GM21737 (cell line): ENCODE data around the gene ADGRV1.

Source experiments
- ATAC-seq: cut with Tn5 transposase; IDR thresholded peaks from one replicate; pipeline ENCODE4 v1.9.1; 2021; ENCODE audit warnings: mild to moderate bottlenecking, moderate library complexity; ENCODE audit not compliant: unreplicated experiment

ADGRV1 gene

GRCh38 chr5:91095313-91095712 lies 536.7 kb downstream of the ADGRV1 start:
- ATAC-seq, result no peak

GRCh38 chr5:91095786-91096385 lies 537.3 kb downstream of the ADGRV1 start:
- no peak for ATAC-seq

- no peak for ATAC-seq
Measured at GRCh38 chr5:91098541-91098940, 539.9 kb downstream of the ADGRV1 start.

- peak; percentile 100 for ATAC-seq
Measured at GRCh38 chr5:91101600-91102379, 543.2 kb downstream of the ADGRV1 start.

- no peak for ATAC-seq
Measured at GRCh38 chr5:91103353-91104061, 544.9 kb downstream of the ADGRV1 start.

GRCh38 chr5:91104062-91104448 lies 545.5 kb downstream of the ADGRV1 start:
- no peak for ATAC-seq

GRCh38 chr5:91106842-91107511 lies 548.4 kb downstream of the ADGRV1 start:
- no peak for ATAC-seq

GRCh38 chr5:91109634-91110033 lies 551.0 kb downstream of the ADGRV1 start:
- no peak for ATAC-seq

- no peak for ATAC-seq
Measured at GRCh38 chr5:91110686-91111085, 552.1 kb downstream of the ADGRV1 start.

GRCh38 chr5:91111473-91112238 lies 553.1 kb downstream of the ADGRV1 start:
- ATAC-seq, result no peak

GRCh38 chr5:91114658-91115057 lies 556.1 kb downstream of the ADGRV1 start:
- no peak for ATAC-seq

- ATAC-seq, result no peak
Measured at GRCh38 chr5:91118354-91118753, 559.8 kb downstream of the ADGRV1 start.

- no peak for ATAC-seq
Measured at GRCh38 chr5:91118796-91119195, 560.2 kb downstream of the ADGRV1 start.

- ATAC-seq, result no peak
Measured at GRCh38 chr5:91119217-91119616, 560.6 kb downstream of the ADGRV1 start.

GRCh38 chr5:91119981-91120850 lies 561.6 kb downstream of the ADGRV1 start:
- no peak for ATAC-seq

GRCh38 chr5:91121347-91121993 lies 562.9 kb downstream of the ADGRV1 start:
- ATAC-seq, result no peak

GRCh38 chr5:91122651-91123050 lies 564.1 kb downstream of the ADGRV1 start:
- ATAC-seq, result no peak

- no peak for ATAC-seq
Measured at GRCh38 chr5:91123291-91123690, 564.7 kb downstream of the ADGRV1 start.

- no peak for ATAC-seq
Measured at GRCh38 chr5:91123901-91124300, 565.3 kb downstream of the ADGRV1 start.
